Measurements from ENCODE around the gene ARSG.

DNA sequence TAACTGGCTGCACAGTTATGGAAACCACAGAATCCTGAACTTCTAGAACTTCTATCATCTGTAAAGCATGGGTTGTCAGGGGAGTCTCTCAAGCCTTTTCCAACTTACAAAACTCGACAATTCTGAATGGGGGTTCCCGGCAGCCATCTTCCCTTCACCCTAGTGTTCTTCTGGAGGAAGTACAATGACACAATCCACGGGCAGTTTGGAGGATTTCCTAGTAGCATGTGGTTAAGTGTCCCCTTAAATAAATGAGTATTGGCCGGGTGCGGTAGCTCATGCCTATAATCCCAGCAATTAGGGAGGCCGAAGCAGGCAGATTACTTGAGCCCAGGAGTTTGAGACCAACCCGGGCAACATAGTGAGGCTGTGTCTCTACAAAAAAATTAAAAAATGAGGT, 2.5 kb upstream of the ARSG start:
- TF ChIP-seq, protein P1, sequence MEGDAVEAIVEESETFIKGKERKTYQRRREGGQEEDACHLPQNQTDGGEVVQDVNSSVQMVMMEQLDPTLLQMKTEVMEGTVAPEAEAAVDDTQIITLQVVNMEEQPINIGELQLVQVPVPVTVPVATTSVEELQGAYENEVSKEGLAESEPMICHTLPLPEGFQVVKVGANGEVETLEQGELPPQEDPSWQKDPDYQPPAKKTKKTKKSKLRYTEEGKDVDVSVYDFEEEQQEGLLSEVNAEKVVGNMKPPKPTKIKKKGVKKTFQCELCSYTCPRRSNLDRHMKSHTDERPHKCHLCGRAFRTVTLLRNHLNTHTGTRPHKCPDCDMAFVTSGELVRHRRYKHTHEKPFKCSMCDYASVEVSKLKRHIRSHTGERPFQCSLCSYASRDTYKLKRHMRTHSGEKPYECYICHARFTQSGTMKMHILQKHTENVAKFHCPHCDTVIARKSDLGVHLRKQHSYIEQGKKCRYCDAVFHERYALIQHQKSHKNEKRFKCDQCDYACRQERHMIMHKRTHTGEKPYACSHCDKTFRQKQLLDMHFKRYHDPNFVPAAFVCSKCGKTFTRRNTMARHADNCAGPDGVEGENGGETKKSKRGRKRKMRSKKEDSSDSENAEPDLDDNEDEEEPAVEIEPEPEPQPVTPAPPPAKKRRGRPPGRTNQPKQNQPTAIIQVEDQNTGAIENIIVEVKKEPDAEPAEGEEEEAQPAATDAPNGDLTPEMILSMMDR (conservative IDR thresholded peaks at IDR 0.05; ENCODE audit: low read depth, low read length) = no peak
- TF ChIP-seq POLR2A (IDR thresholded peaks at IDR 0.05; ENCODE audit: low read depth, low read length) (no peak), CEBPB (IDR thresholded peaks at IDR 0.05; ENCODE audit: low read depth, low read length) (no peak), RCOR1 (IDR thresholded peaks at IDR 0.05; ENCODE audit: insufficient replicate concordance, low read length) (no peak), CHD1 (IDR thresholded peaks at IDR 0.05; ENCODE audit: low read depth, low read length) (no peak), NFE2L2 (IDR thresholded peaks at IDR 0.05; ENCODE audit: low read depth, low read length) (no peak), MAFK (IDR thresholded peaks at IDR 0.05; ENCODE audit: low read depth, low read length) (no peak), SMC3 (IDR thresholded peaks at IDR 0.05; ENCODE audit: low read depth, low read length) (no peak)
- TF ChIP-seq, protein P2, sequence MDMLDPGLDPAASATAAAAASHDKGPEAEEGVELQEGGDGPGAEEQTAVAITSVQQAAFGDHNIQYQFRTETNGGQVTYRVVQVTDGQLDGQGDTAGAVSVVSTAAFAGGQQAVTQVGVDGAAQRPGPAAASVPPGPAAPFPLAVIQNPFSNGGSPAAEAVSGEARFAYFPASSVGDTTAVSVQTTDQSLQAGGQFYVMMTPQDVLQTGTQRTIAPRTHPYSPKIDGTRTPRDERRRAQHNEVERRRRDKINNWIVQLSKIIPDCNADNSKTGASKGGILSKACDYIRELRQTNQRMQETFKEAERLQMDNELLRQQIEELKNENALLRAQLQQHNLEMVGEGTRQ (IDR thresholded peaks at IDR 0.05; ENCODE audit: low read depth, low read length) = no peak

All from IMR-90 (cell line).